ENCODE results near the gene SMAGP.
"Not testable (repeated sequence)": the region's sequence is repeated elsewhere in the genome, so short reads cannot be mapped to it uniquely, and the experiment has no call there.

Gene SMAGP

GRCh38 chr12:51219857-51220256 lies 50.4 kb downstream of the SMAGP start:
- not testable (repeated sequence) for DNase-seq

GRCh38 chr12:51219322-51219721 lies 50.9 kb downstream of the SMAGP start:
- no peak for DNase-seq

GRCh38 chr12:51218607-51219161 lies 51.5 kb downstream of the SMAGP start:
- DNase-seq, result no peak

GRCh38 chr12:51217968-51218606 lies 52.1 kb downstream of the SMAGP start, which contains the start of gene POU6F1:
Gene POU6F1 (minus strand): TSS chr12:51218062. CDS start chr12:51206836, 11,226 bp downstream.
- DNase-seq, result peak; percentile 23

- no peak for DNase-seq
Observed at GRCh38 chr12:51217133-51217967, 52.9 kb downstream of the SMAGP start.

- no peak for DNase-seq
Observed at GRCh38 chr12:51216642-51217041, 53.6 kb downstream of the SMAGP start.

GRCh38 chr12:51214895-51215294 lies 55.3 kb downstream of the SMAGP start:
- no peak for DNase-seq

- DNase-seq, result no peak
Observed at GRCh38 chr12:51210690-51211395, 59.4 kb downstream of the SMAGP start.

- DNase-seq, result no peak
Observed at GRCh38 chr12:51209259-51209658, 61.0 kb downstream of the SMAGP start.

GRCh38 chr12:51208016-51208660 lies 62.1 kb downstream of the SMAGP start:
- DNase-seq, result no peak

- DNase-seq, result no peak
Observed at GRCh38 chr12:51205350-51205749, 64.9 kb downstream of the SMAGP start.

GRCh38 chr12:51202718-51203117 lies 67.5 kb downstream of the SMAGP start:
- DNase-seq, result no peak

- DNase-seq, result no peak
Observed at GRCh38 chr12:51200806-51201205, 69.4 kb downstream of the SMAGP start.

GRCh38 chr12:51200156-51200555 lies 70.1 kb downstream of the SMAGP start:
- DNase-seq, result no peak

- DNase-seq, result no peak
Observed at GRCh38 chr12:51199366-51199945, 70.8 kb downstream of the SMAGP start.

- DNase-seq, result no peak
Observed at GRCh38 chr12:51198568-51199365, 71.4 kb downstream of the SMAGP start.

- DNase-seq, result no peak
Observed at GRCh38 chr12:51197736-51198567, 72.3 kb downstream of the SMAGP start.

- no peak for DNase-seq
Observed at GRCh38 chr12:51196547-51196946, 73.7 kb downstream of the SMAGP start.

- DNase-seq, result no peak
Observed at GRCh38 chr12:51195841-51196240, 74.4 kb downstream of the SMAGP start.

All from NCI-H1105 treated with DMSO at 0.1 percent for 48 hours (cell line).